Left hindlimb (tissue), 1 donor: ENCODE data around the gene CELF4.

Source experiments
- DNase-seq: peaks from one replicate; pipeline ENCODE4 v3.0.0-alpha.2; 2018

Gene CELF4

GRCh38 chr18:37565101-37565976, at the start of gene CELF4:
TSS of gene CELF4 (minus strand) at chr18:37565798.
- no peak for DNase-seq

GRCh38 chr18:37613253-37613565, 47.6 kb upstream of the CELF4 start:
- no peak for DNase-seq

GRCh38 chr18:37612524-37613252, 47.1 kb upstream of the CELF4 start:
- peak; percentile 42 for DNase-seq

GRCh38 chr18:37611614-37612279, 46.1 kb upstream of the CELF4 start:
- DNase-seq = no peak

- DNase-seq = no peak
Observed at GRCh38 chr18:37608876-37609275, 43.3 kb upstream of the CELF4 start.

- no peak for DNase-seq
Observed at GRCh38 chr18:37607281-37607680, 41.7 kb upstream of the CELF4 start.

- no peak for DNase-seq
Observed at GRCh38 chr18:37604032-37604431, 38.4 kb upstream of the CELF4 start.

- no peak for DNase-seq
Observed at GRCh38 chr18:37598966-37599896, 33.6 kb upstream of the CELF4 start.

- DNase-seq = no peak
Observed at GRCh38 chr18:37598396-37598795, 32.8 kb upstream of the CELF4 start.

- DNase-seq = no peak
Observed at GRCh38 chr18:37590346-37590745, 24.7 kb upstream of the CELF4 start.

GRCh38 chr18:37588289-37588688, 22.7 kb upstream of the CELF4 start:
- DNase-seq = no peak

- DNase-seq = no peak
Observed at GRCh38 chr18:37586656-37587225, 21.1 kb upstream of the CELF4 start.

- DNase-seq = no peak
Observed at GRCh38 chr18:37584952-37585695, 19.5 kb upstream of the CELF4 start.

GRCh38 chr18:37584217-37584616, 18.6 kb upstream of the CELF4 start:
- no peak for DNase-seq

GRCh38 chr18:37582261-37582660, 16.7 kb upstream of the CELF4 start:
- no peak for DNase-seq

- DNase-seq = no peak
Observed at GRCh38 chr18:37578886-37579513, 13.4 kb upstream of the CELF4 start.

GRCh38 chr18:37578182-37578678, 12.6 kb upstream of the CELF4 start:
- no peak for DNase-seq

- no peak for DNase-seq
Observed at GRCh38 chr18:37577051-37577611, 11.5 kb upstream of the CELF4 start.

GRCh38 chr18:37575646-37576045, 10.0 kb upstream of the CELF4 start:
- no peak for DNase-seq

- no peak for DNase-seq
Observed at GRCh38 chr18:37574113-37574512, 8.5 kb upstream of the CELF4 start.
